CD4-positive, alpha-beta T cell (primary cell): ENCODE data around the gene KLHL36. TPM values are rescaled to one million over a fixed set of nuclear protein-coding genes. Genes with fewer than 3 reads are reported as not detected.

Source experiments
- ATAC-seq: fragments of 200-7000 bp; cut with Tn5 transposase; one replicate; pipeline ENCODE4 v1.10.0; 2022; ENCODE audit warnings: mild to moderate bottlenecking; ENCODE audit not compliant: poor library complexity
- CTCF ChIA-PET: fragments of 350-600 bp; sonication (Branson Sonifier 250); formaldehyde crosslinking; loops from one replicate; lab custom pipeline; 2021; ENCODE audit warnings: antibody characterized with exemption, inconsistent platforms; lab: Charles Lee
- POLR2A ChIA-PET: fragments of 350-600 bp; sonication (Branson Sonifier 250); formaldehyde crosslinking; loops from one replicate; lab custom pipeline; 2021; ENCODE audit warnings: antibody characterized with exemption, inconsistent platforms; lab: Charles Lee
- DNase-seq, 14 experiments: peaks; one replicate each; pipeline ENCODE4 v3.0.0-alpha.2; 2013 to 2020; ENCODE audit warnings: mixed read lengths in 2 of 14
- H3K27ac ChIP-seq, 2 donors: one replicate each; pipeline versions ENCODE4 v1.5.1 to v1.7.0; 2013; ENCODE audit warnings: low read length in 2 of 2, low read depth in 1 of 2, mild to moderate bottlenecking in 1 of 2
- H3K27me3 ChIP-seq, 2 experiments: 1 replicate in 1 of 2; 2 replicates in 1 of 2; pipeline versions ENCODE4 v1.6.1 to v1.7.0; 2013; ENCODE audit warnings: low read length in 2 of 2, control low read depth in 1 of 2, mild to moderate bottlenecking in 1 of 2, moderate library complexity in 1 of 2; ENCODE audit not compliant: insufficient read depth in 2 of 2, control insufficient read depth in 1 of 2
- H3K36me3 ChIP-seq: one replicate; pipeline ENCODE4 v1.6.1; 2013; ENCODE audit warnings: low read length, control low read depth; ENCODE audit not compliant: insufficient read depth
- H3K4me1 ChIP-seq: one replicate; pipeline ENCODE4 v1.6.1; 2013; ENCODE audit warnings: low read length, control low read depth; ENCODE audit not compliant: insufficient read depth
- H3K4me3 ChIP-seq: one replicate; pipeline ENCODE4 v1.5.1; 2013; ENCODE audit warnings: mild to moderate bottlenecking, low read length, moderate library complexity
- H3K9me3 ChIP-seq, 2 experiments: 1 replicate in 1 of 2; 2 replicates in 1 of 2; pipeline versions ENCODE4 v1.6.1 to v1.7.0; 2013; ENCODE audit warnings: low read length in 2 of 2, mild to moderate bottlenecking in 2 of 2, control low read depth in 1 of 2, moderate library complexity in 1 of 2; ENCODE audit not compliant: control insufficient read depth in 1 of 2, insufficient read depth in 1 of 2
- H3K27ac Mint-ChIP-seq: one replicate; pipeline ENCODE4 v1.8.0; 2020; ENCODE audit warnings: mixed read lengths
- H3K27me3 Mint-ChIP-seq: one replicate; pipeline ENCODE4 v1.8.0; 2021; ENCODE audit warnings: mixed read lengths
- H3K36me3 Mint-ChIP-seq: one replicate; pipeline ENCODE4 v1.8.0; 2021; ENCODE audit warnings: low read depth, mixed read lengths
- H3K4me1 Mint-ChIP-seq: one replicate; pipeline ENCODE4 v1.8.0; 2021; ENCODE audit warnings: low read depth, mixed read lengths
- H3K4me3 Mint-ChIP-seq: one replicate; pipeline ENCODE4 v1.8.0; 2020; ENCODE audit warnings: mild to moderate bottlenecking, mixed read lengths
- H3K9me3 Mint-ChIP-seq: one replicate; pipeline ENCODE4 v1.8.0; 2020; ENCODE audit warnings: mixed read lengths
- CTCF ChIP-seq: fragments of 200-600 bp; IDR thresholded peaks from one replicate; pipeline ENCODE4 v1.8.0; 2022; ENCODE audit warnings: antibody characterized with exemption, mild to moderate bottlenecking
- intact Hi-C, 2 experiments: fragments of 100-400 bp; cut with DNase I in 1 of 2; cut with micrococcal nuclease in 1 of 2; formaldehyde crosslinking; loops; one replicate each; pipeline versions ENCODE4 v1.15.1 to v1.9.0; 2023 to 2025; cut with DNase I, micrococcal nuclease
- total RNA-seq, 174 experiments: library from RNA in 2 of 174; stranded (reverse) in 2 of 174; gene quantifications; one replicate each; pipeline ENCODE4 v1.2.3 and lab custom pipeline; 2021 to 2026

The KLHL36 gene
- total RNA-seq, 2 experiments from 2014 or later: 76.6 to 78.6 TPM

GRCh38 chr16:84694980-84695379, 46.7 kb downstream of the KLHL36 start:
- ChIA-PET CTCF (no interaction called here), POLR2A (no interaction called here)
- Mint-ChIP-seq H3K4me3 (no peak overlapping the region), H3K9me3 (no peaks in the 10 kb centered on the region), H3K4me1 (no peaks in the 10 kb centered on the region), H3K27me3 (no peaks in the 10 kb centered on the region), H3K27ac (no peak overlapping the region), H3K36me3 (peaks cover 4% of the 10 kb centered on the region)
- H3K9me3 ChIP-seq: no peaks in the 10 kb centered on the region
- no peak for TF ChIP-seq CTCF
- H3K27ac ChIP-seq: no peak overlapping the region
- no peak overlapping the region for H3K4me3 ChIP-seq
- no peak for DNase-seq
- intact Hi-C loops: no loop called here
- H3K4me1 ChIP-seq: peaks cover 8% of the 10 kb centered on the region
- ATAC-seq: no peak
- H3K27me3 ChIP-seq: no peaks in the 10 kb centered on the region
- H3K36me3 ChIP-seq: no peaks in the 10 kb centered on the region

GRCh38 chr16:84699147-84699711, 50.9 kb downstream of the KLHL36 start:
- no peaks in the 10 kb centered on the region for H3K9me3 Mint-ChIP-seq
- POLR2A ChIA-PET: interaction anchor here (1.1 kb wide), 1 partner anchor 10 kb away, joined by 3 read pairs; no protein-coding TSS in a partner anchor
- peak overlapping the region; percentile 83 for H3K4me3 ChIP-seq
- intact Hi-C loops: no loop called here
- CTCF ChIA-PET: no interaction called here
- no peak for TF ChIP-seq CTCF
- peaks cover 14% of the 10 kb centered on the region for H3K36me3 Mint-ChIP-seq
- peak overlapping the region; percentile 30 to 35 for H3K27ac ChIP-seq
- DNase-seq: peak in 4 of 14 experiments; percentile 0 to 20 (median 2)
- no peaks in the 10 kb centered on the region for H3K36me3 ChIP-seq
- no peaks in the 10 kb centered on the region for H3K27me3 ChIP-seq
- peak; percentile 5 for ATAC-seq
- no peaks in the 10 kb centered on the region for H3K27me3 Mint-ChIP-seq
- H3K4me3 Mint-ChIP-seq: peak overlapping the region; percentile 90
- peak overlapping the region; percentile 91 for H3K27ac Mint-ChIP-seq
- no peaks in the 10 kb centered on the region for H3K9me3 ChIP-seq
- peaks cover 21% of the 10 kb centered on the region for H3K4me1 ChIP-seq
- H3K4me1 Mint-ChIP-seq: peaks cover 34% of the 10 kb centered on the region

- peaks cover 24% of the 10 kb centered on the region for H3K4me1 ChIP-seq
- Mint-ChIP-seq H3K27ac (peak within 1 kb of the TSS; percentile 91), H3K9me3 (no peaks in the 10 kb centered on the region), H3K4me1 (peaks cover 41% of the 10 kb centered on the region), H3K27me3 (no peaks in the 10 kb centered on the region), H3K4me3 (peak within 1 kb of the TSS; percentile 97), H3K36me3 (peaks cover 14% of the 10 kb centered on the region)
- no peaks in the 10 kb centered on the region for H3K27me3 ChIP-seq
- peak within 1 kb of the TSS; percentile 61 to 79 for H3K27ac ChIP-seq
- peak within 1 kb of the TSS; percentile 83 for H3K4me3 ChIP-seq
- intact Hi-C loops: loop anchor here in 1 of 2 experiments (1.0 kb wide), 1 partner anchor 26 kb away; no protein-coding TSS in a partner anchor
- ChIA-PET CTCF (interaction anchor here (1.1 to 2.1 kb wide), 3 partner anchors 10 to 26 kb away, joined by 3 to 8 read pairs (median 4); no protein-coding TSS in a partner anchor), POLR2A (interaction anchor here (0.7 to 1.9 kb wide), 9 partner anchors 13 to 583 kb away, joined by 3 to 13 read pairs (median 4); partner anchors contain the start of genes COTL1, KLHL36 and MBTPS1)
- TF ChIP-seq CTCF: no peak
- peak; percentile 67 to 95 (median 81) for DNase-seq
- no peaks in the 10 kb centered on the region for H3K9me3 ChIP-seq
- ATAC-seq: peak; percentile 83
- no peaks in the 10 kb centered on the region for H3K36me3 ChIP-seq
These were observed 51.6 kb downstream of the KLHL36 start, which contains the start of gene USP10 for GRCh38 chr16:84699712-84700445. TSS of gene USP10 (plus strand) at chr16:84700000. CDS start at chr16:84700091, 91 bp downstream.
